HG03565 (cell line): ENCODE measurements around the gene SCN2B.

Experiments used
- ATAC-seq: cut with Tn5 transposase; IDR thresholded peaks from one replicate; pipeline ENCODE4 v1.9.1; 2021; ENCODE audit warnings: mild to moderate bottlenecking, moderate library complexity; ENCODE audit not compliant: unreplicated experiment

The SCN2B gene

DNA sequence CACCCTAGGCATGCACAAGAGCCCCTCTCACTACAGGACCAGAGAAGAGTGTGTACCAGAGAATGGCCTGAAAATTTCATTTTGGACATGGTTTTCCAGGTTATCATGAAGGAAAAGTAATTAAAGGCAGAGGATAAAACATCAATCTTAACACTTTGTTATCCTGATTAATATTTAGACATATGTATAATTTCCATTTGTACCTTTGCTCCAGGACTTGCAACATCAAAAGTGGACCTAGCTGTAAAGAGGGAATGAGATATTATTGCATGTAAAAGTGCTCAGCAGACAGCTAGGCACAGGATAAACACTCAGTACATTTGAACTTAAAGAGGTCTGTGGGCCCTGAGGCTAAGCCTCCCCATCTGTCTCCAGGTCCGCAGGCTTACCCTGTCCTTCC, 21.8 kb downstream of the SCN2B start:
- no peak for ATAC-seq

DNA sequence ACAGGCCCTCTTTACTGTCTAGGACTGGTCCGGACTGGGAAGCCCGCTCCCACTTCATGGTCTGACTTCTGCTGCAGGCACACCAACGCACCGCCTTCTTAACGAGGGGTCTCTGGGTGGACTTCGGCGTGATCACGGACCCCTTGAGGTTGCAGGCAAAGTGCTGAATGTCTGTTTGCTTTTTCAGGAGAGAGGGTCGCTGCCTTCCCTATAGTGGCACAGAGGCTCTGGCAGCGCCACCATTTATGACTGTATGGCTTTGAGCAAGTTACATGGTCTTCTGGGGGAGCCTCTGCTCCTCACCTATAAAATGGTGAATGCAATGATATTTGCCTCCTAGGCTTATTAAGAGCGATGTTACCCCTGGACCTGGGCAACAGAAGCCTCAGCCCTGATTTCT, 22.5 kb downstream of the SCN2B start:
- no peak for ATAC-seq

DNA sequence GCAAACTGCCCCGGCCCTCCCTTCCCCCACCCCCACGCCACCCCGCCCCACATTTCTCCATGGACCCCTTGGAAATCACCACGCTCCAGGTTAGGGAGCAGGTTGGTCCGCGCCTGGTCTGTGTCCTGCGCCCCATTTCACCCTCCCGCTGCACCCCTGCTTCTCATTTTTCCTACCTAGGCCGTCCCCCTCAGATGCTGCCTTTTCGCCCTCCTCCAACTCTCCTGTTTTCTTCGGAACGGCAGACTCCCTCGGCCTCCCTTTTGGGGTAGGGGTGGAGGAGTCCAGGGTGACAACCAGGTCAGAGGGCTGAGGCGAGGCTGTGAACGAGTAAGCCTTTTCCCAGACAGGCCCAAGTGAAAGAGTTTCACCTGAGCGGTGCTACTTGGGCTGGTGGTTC, 22.9 kb downstream of the SCN2B start:
- no peak for ATAC-seq

DNA sequence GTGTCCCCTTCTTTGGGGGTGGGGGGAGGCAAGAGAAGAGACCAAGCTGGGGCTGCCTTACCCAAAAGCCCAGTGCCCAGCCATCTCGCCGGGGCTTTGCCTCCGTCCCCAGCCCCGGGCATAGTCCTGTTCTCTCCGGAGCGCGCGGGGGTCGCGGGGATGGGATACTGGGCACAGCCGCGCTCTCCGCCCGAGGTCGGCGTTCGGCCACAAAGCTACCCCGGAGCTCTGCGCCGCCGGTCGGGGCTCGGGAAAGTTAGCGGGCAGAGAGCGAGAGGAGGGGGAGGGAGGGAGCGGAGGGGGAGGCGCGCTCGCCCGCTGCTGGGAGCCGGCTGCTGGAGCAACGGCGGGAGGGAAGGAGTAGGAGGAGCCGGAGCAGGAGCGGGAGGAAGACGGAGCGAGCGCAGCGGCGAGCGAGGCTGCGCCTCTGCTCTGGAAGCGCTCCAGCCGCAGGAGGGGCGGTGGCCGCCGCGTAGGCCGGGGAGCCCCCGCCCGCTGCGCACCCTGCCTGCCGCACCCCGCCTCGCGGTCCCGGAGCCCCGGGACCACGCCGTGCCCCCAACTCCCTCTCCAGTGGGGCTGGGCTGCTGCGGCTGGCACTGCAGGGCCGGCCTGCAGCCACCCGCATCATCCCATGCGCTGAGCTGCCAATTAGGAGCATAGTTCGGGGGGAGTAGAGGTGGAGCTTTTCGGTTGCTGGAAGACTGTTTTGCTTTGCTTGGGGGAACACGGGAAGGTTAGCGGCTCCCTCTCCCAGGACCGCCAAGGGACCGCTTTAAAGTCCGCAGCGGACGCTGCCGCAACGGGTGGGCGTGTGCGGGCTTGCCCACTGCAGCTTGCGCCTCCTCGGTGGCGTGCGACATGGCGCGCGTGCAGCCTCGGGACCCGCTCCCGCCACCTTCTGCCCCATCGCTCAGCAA, 23.6 kb downstream of the SCN2B start, which contains the start of gene SCN4B:
Gene SCN4B, minus strand, starts transcription at position 272 of the 920 bp plus-strand sequence. Its CDS starts 150 bp downstream, at position 122.
- no peak for ATAC-seq

DNA sequence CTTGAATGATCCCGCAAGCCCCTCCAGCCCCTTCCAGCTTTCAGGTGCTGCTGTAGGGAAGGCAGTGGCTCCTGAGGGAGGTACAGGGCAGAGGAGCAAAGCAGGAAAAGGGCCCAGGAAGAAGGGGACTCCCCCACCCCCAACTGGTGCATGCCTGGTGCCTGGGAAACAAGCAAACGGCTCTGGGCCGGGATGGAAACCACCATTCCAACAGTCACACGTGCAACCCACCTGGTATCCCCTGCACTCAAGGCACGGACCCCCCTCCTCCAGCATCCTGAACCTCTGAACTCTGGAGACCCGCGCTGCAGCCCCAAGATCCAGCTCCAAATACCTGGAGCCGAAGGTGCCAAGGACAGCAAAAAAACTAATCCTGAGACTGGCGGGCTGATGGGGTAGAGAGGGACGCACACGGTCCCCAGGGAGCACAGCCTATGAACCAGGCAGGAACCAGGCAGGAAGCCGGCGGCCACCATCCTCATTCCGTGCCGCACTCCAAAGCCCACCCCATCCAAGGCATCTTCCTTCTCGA, 24.4 kb downstream of the SCN2B start:
- no peak for ATAC-seq

DNA sequence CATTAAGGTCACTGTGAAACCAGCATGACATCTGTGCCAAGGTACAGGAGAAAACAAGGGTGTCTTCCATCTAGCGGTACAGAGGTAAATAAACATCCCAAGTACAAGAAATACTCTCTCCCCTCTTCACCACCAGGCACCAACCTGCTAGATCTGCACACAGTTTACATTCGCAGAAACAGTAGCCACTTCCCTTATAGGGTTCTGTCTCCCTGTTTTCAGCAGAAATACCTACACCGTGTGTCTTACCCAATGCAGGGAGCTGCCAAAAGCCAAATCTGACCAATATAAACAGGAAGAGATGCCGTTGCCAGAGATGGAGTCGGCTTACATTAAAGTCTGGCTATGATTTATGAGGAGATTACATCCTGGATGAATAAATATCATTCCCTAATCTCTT, 25.0 kb downstream of the SCN2B start:
- no peak for ATAC-seq

DNA sequence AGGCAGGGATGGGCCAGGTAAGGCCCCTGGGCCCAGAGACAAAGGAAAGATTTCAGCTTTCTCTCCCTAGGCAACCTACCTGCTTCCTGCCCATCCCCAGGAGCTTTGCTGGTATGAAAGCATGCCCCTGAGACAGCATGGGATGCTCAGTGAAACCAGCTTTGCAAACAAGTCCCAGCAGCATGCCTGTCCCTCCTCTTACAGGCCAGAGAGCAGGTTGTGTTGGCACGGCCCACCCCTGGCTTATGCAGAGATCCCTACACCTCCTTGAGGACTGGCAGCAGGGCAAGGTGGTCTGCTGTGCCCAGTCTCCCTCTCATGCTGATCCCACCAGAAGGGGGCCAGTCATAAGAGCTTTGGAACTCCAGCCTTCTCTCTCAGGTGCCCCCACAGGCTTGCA, 26.9 kb downstream of the SCN2B start:
- ATAC-seq = no peak

DNA sequence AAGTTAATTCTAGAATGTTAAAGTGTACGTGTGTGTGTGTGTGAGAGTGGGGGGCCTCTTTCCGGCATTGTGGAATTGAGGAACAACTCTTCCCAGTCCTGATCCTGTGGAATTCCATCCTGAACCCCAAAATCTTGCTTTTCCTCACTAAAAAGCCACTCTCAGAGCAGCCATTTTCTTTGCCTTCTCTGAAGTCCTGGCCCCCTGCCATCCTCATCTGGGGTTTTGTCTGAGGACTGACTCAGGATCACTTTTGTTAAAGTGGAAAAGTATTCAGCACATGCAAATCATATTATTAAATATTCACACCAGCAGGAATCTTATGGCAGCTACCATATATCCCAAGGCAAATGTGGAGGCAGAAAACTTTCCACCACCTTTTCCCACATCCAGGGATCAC, 27.6 kb downstream of the SCN2B start:
- ATAC-seq = no peak

DNA sequence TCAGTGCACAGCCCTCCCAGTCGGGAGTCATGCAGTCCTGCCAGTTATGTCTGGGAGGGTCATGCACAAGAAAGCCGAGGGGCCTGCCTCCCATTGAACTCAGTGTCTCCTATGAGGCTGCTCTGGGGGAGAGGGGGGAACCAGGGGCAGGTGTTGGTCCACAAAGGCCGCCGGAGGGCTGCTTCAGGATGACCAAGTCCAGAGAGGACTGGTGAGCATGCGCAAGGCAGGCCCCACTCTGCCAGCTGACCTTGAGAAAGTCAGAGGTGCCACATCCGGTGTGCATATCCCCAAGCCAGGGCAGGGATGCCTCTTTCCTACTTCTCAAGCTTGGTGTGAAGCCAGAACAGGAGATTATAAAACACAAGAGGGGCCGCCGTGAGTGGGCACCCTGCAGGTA, 28.2 kb downstream of the SCN2B start:
- ATAC-seq = no peak

DNA sequence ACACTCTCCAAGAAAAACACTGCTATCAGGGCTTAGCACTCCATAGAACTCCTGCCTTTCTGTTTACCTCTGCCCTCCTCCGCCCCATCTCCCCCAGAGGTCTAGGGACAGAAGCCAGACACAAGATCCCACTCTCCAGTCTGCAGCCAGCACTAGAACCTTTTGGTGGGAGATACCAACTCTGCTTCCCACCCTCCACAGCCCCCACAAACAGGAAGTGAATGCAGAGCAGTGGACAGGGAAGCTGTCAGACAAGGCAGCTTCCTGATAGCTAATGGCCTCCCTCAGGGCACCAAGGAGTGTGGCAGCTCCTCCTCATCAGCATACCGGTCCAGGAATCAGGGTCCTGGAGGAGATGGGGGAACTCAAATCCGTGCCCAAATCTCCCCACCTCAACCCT, 28.9 kb downstream of the SCN2B start:
- no peak for ATAC-seq

DNA sequence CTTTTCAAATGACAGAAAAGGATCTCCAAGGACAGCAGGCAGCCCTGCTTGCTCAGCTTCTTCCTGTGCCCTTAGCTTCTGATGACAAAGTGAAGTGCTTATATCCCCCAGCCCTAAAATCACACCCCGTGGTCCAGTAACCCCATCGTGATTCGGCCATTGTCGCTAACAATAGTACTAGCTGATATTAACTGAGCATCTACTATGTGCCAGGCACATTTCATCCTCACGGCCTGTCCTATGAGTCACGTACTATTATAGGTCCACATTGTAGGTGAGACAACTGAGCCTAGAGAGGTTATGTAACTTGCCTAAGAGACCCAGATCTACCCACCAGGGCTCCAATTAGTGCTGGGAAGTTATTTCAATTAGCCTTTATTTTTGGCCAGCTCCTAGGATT, 29.9 kb downstream of the SCN2B start:
- no peak for ATAC-seq

DNA sequence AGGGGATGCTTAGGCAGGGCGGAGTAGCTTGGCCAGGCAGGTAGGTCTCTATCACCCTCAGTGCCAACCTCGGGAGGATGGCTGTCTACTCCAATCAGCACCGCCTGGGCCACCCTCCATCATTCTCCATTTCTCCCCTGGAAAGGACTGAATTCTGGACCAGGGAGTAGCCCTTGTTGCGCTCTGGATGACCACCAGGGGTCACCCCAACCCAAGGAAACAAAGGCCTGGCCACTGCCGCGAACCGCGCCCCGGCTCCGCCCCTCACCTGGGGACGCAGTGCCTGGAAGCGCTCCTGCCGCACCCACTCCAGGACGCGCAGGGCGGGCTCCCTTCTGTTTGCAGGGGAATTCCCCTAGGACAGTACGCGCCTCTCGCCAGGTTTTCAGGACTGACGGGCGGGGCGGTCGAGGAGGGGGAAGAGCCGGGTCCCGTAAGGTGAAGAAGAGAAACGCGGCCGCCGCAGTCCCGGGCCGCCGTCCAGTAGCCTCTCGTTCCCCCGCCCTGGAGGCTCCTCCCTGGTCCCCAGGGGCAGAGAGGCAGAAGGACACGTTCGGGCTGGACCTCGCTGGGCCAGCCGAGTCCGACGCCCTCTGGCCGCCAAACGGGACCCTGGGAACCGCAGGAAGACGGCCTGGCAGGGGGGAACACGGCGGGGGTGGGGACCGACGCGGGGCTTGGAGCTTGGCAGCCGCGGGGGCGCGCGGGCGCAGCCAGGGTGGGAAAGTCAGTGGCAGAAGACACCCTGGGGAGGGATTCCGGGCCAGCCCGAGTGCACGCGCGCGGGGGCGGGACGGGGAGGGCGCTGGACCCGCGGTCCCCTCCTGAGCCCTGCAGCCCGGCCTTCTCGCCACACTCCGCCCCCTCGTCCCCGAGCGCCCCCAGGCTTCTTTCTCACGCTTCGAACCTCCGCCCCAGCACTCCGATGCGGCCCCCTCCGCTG, 30.9 kb downstream of the SCN2B start:
- ATAC-seq = peak; percentile 77

DNA sequence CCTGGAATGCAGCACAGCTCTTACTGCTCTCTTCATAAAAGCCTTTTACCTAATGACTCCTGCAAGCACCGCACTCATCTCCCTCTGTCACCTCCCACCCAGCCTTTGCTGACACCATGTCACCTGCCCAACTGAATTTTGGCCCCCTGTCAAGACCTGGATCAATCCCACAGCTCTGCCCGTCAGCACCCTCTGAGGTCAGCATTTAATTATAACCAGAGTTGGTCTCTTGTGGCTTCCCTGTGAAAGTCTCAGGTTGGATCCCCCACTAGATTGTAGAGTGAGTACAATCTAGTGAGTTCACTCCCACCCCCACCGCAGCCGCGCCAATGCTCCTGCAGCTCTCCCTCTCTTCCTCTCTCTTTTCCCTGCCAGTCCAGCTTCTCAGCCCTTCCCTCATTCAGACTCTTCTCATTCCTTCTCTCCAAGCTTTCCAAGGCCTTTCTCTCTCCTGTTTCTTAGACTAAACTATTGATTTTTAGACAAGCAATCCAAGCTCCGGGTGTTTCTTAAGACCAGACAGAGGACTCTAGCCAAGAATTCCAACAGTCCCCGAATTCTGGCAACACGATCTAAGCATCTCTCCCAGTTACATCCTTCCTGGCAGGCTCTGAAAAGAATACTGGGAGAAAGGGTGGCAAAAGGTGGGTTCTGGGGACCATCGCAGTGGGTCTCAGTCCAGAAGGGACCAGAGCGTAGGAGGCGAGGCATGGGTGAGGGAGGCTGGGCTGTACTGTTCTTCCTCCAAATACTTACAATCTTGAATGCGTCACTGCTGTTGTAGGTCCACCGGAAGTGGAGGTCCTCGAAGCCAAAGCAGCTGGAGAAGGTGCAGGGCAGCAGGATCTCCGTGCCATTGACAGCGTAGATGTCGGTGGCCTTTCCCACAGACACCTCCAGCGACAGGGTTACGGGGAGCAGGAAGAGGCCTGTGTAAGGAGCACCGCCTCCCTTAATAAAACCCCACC, 31.9 kb downstream of the SCN2B start:
- ATAC-seq = no peak

DNA sequence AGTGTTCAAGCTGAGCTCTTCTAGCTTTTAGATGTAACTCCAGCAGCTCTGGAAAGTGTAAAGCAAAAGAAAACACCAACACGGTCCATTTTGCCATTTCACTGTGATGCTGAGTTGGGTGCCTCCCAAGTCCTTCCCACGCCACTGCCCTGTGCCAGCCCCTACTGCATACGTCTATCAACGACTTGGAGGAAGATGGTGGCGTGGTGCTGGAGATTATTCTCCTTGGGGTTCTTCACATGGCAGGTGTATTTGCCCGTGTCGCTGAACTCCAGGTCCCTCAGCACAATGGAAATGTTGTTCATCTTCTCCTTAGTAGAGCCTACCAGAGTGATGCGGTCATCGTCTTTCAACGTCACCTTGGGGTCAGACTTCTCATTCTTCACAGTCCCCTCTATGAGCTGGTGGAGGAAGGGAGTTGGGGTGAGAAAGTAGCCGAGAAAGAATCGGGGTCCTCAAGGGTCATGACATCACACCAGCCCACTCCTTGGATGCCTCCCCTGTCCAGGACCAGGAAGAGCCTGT, 32.7 kb downstream of the SCN2B start:
- ATAC-seq = no peak

DNA sequence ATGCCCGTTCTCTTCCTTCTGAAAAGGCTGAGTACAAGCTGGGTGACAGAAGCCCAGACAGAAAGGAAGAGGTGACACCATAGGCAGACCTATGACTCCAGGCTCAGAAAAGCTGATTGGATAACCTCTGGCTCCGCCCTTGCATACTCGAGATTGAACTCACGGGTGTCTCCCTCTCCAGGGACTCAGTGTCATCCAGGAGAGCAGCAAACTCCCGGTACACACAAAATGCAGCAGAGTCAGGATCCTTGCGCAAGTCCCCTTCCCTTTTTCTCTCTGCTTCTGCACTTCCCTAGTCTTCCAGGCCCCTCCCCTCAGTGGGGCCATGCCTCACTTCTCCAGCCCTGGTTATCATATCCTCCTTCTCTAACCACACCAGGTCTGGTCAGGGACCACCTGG, 33.6 kb downstream of the SCN2B start:
- no peak for ATAC-seq

DNA sequence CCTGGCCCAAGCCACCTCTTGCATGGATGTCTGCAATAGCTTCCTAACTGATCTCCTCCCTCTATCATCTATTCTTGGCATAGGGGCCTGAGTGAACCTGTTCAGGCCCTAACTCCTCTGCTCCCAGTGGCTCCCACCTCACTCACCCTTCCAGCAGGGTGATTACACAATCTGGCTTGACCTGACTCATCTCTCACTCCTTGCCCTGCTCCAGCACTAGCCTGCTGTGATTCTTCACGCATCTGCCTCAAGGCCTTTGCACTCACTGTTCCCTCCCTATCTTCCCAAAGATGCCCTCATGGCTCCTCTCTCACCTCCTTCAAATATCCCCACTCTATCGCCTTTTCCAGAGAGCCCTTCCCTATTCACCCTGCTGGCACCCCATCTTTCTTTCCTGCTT, 34.4 kb downstream of the SCN2B start:
- no peak for ATAC-seq

DNA sequence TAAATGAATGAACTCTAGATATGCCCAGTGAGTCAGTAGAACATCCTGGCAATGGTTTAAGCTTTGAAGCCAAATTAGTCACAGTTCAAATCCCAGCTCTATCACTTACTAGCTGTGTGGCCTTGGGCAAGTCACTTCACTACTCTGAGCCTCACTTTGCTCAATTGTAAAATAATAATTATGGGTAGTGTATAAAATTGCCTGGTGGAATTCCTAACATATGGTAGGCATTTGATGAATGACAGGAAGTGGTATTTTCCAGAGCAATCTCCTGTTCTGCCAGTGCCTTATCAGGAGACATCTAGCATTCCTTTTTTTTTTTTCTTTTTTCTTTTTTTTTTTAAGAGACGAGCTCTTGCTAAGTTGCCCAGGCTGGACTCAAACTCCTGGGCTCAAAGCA, 36.9 kb downstream of the SCN2B start:
- ATAC-seq = no peak

DNA sequence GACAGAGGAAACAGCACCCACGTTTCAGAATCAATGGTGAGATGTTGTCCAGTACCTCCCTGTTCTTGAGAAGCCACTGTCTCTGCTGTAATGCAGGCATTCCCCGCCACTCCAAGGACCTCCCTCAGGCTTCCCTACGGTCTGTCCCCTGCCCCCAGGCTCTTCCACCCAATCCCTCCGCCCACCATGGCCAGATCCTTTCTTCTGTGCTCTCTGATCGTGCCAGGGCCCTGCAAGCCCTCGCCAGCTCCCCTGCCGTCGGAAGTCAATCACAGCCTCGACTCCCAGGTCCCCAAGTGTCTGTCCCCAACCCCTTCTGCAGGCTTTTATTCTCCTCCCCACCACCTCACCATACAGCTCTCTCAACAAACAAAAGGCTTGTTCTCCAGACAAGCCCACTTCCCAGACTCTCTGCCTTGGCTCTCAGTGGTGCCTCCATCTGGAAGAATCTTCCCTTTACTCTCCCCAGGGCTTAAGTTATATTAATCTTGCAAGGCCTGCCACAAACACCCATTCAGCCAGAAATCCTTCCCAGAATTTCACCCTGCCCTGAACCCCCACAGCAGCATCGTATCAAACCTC, 37.5 kb downstream of the SCN2B start:
- ATAC-seq = no peak

DNA sequence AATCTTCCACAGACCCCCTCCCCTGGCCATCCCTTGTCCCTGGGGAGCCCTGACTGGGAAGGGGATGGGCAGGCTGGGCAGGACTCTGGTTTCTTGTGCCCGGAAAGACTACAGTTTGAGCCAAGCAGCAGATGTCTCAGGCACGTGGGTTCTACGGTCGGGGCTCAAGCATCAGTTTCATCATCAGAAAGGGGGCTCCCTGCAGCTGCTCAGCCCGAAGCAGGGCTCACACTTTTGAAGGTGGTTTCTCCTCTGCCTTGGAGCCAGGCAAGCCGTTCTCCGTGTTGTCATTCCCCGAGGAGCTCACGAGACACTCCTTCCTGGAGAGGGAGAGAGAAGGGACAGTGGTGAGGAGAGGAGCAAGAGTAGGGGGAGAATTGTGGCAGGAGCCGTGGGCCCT, 39.6 kb downstream of the SCN2B start:
- ATAC-seq = no peak

DNA sequence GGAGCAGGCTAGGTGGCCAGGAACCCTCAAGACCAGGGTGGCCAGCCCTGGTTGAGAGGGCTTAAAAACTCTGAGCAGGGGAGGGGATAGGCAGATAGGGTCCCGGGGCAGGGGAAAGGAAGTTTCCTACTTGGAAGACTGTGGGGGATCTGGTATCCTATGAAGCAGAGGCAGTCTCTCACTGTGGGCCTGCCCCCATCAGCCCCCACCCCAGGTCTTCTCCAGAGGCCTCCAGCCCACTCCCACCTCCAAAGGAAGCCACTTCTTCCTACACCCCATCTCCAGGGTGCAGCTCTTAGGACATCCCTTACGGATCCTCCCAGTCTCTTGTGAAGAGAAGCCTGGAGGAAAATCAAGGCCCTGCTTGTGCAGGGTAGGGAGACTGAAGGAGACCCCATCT, 40.1 kb downstream of the SCN2B start:
- no peak for ATAC-seq
